ENCODE results near the gene TOR1A. TPM values are rescaled to one million over a fixed set of nuclear protein-coding genes. Genes with fewer than 3 reads are reported as not detected.

TOR1A gene
- total and polyA plus RNA-seq, 2 experiments from 2014 or later = 44.8 to 50.4 TPM

DNA sequence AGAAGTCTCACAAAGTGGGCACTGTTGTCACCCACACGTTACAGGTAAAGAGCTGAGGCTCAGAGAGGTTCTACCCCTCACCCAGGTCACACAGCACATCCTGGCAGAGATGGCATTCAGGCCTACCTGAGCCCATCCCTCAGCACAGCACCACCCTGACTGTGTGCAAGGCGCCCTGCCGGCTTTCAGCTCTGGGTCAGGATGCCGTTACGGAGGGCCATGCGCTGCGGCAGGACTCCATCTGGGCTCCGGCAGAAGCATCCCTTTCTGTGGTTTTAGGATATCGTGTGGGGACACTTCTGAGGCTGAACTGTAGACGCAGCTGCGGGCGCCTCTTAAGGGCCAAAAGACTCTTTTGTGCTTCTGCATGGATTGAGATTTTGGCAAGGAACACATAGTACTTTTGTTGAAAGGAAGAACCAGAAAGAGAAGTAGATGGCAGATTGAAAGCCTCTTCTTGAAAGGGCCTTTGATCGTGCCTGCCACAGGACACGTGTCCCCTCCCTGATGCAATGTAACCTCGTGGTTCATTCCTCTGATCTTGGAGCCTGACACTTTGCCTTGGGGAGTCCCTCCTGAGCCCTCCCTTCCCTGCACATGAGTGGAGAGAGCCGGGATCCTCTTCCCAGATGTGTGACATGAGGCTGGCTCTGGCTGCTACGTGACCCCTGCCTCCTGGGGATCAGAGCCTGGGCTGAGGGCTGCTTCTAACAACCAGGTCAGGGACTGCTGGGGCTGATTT, 42.6 kb upstream of the TOR1A start:
- Histone ChIP-seq H3K4me1 (ENCODE audit: insufficient read depth) (no peaks in the 10 kb centered on the region), H2AFZ (no peak overlapping the region), H3K4me2 (no peak overlapping the region), H3K27ac (no peak overlapping the region), H3K27me3 (no peaks in the 10 kb centered on the region), H4K20me1 (ENCODE audit: insufficient read depth, poor library complexity, severe bottlenecking) (no peaks in the 10 kb centered on the region), H3K9me3 (ENCODE audit: low read depth) (no peaks in the 10 kb centered on the region), H3K9me2 (replicated peaks; ENCODE audit: insufficient read depth) (no peaks in the 10 kb centered on the region), H3K4me3 (no peak overlapping the region), H3K36me3 (replicated peaks; ENCODE audit: insufficient read depth, low read depth) (no peaks in the 10 kb centered on the region), H3K79me2 (no peaks in the 10 kb centered on the region)
- DNase-seq (ENCODE audit: low spot score) = no peak
- no peak for TF ChIP-seq EZH2phosphoT487 (IDR thresholded peaks at IDR 0.05; ENCODE audit: low read depth, severe bottlenecking, unreplicated experiment)
- no peak for TF ChIP-seq EZH2 (IDR thresholded peaks at IDR 0.05; ENCODE audit: borderline replicate concordance)
- TF ChIP-seq, protein P1, sequence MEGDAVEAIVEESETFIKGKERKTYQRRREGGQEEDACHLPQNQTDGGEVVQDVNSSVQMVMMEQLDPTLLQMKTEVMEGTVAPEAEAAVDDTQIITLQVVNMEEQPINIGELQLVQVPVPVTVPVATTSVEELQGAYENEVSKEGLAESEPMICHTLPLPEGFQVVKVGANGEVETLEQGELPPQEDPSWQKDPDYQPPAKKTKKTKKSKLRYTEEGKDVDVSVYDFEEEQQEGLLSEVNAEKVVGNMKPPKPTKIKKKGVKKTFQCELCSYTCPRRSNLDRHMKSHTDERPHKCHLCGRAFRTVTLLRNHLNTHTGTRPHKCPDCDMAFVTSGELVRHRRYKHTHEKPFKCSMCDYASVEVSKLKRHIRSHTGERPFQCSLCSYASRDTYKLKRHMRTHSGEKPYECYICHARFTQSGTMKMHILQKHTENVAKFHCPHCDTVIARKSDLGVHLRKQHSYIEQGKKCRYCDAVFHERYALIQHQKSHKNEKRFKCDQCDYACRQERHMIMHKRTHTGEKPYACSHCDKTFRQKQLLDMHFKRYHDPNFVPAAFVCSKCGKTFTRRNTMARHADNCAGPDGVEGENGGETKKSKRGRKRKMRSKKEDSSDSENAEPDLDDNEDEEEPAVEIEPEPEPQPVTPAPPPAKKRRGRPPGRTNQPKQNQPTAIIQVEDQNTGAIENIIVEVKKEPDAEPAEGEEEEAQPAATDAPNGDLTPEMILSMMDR (IDR thresholded peaks at IDR 0.05; ENCODE audit: poor library complexity) = no peak
- 87% methylated on average over 17 of the region's 17 CpGs for WGBS (ENCODE audit: low lambda C conversion rate, missing lambda C conversion rate)

DNA sequence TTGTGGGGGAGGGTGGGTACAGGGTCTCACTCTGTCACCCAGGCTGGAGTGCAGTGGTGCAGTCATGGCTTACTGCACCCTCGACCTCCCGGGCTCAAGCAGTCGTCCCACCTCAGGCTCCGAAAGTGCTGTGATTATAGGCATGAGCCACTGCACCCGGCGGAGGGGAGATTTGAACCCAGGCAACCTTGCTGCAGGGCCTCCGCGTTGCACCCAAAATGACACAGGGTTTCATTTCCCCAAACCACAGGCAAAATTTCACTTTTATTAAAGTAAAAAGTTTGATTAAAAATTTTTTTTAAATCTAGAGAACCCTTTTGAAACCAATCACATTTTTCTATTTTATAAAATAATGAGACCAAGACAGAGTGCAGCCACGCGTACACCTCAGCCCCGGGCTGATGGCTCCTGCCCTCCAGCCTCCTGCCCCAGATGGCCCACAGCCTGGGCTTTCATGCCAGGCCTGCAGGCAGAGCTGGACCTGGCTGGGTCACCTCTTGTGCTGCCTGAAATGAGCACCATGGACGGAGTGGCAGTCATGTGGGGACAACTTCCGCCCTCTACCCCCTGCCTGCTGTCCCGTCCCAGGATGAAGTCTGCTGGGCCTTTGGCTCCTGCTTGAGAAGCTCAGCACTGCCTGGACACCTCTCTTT, 41.9 kb upstream of the TOR1A start:
- no peaks in the 10 kb centered on the region for H3K79me2 ChIP-seq
- no peaks in the 10 kb centered on the region for H3K36me3 ChIP-seq (replicated peaks; ENCODE audit: insufficient read depth, low read depth)
- H2AFZ ChIP-seq = no peak overlapping the region
- TF ChIP-seq EZH2 (IDR thresholded peaks at IDR 0.05; ENCODE audit: borderline replicate concordance) (no peak), EZH2phosphoT487 (IDR thresholded peaks at IDR 0.05; ENCODE audit: low read depth, severe bottlenecking, unreplicated experiment) (no peak)
- TF ChIP-seq, protein P1 (IDR thresholded peaks at IDR 0.05; ENCODE audit: poor library complexity) = no peak
- WGBS (ENCODE audit: low lambda C conversion rate, missing lambda C conversion rate) = 88% methylated on average over 13 of the region's 14 CpGs
- no peaks in the 10 kb centered on the region for H3K9me3 ChIP-seq (ENCODE audit: low read depth)
- no peaks in the 10 kb centered on the region for H3K4me1 ChIP-seq (ENCODE audit: insufficient read depth)
- DNase-seq (ENCODE audit: low spot score) = no peak
- no peaks in the 10 kb centered on the region for H4K20me1 ChIP-seq (ENCODE audit: insufficient read depth, poor library complexity, severe bottlenecking)
- no peaks in the 10 kb centered on the region for H3K27me3 ChIP-seq
- H3K27ac ChIP-seq = no peak overlapping the region
- no peak overlapping the region for H3K4me2 ChIP-seq
- no peaks in the 10 kb centered on the region for H3K9me2 ChIP-seq (replicated peaks; ENCODE audit: insufficient read depth)
- no peak overlapping the region for H3K4me3 ChIP-seq

GRCh38 chr9:129864991-129865647, 41.2 kb upstream of the TOR1A start:
- H3K27me3 ChIP-seq = no peaks in the 10 kb centered on the region
- no peaks in the 10 kb centered on the region for H3K79me2 ChIP-seq
- H3K27ac ChIP-seq = no peak overlapping the region
- H2AFZ ChIP-seq = no peak overlapping the region
- H3K4me1 ChIP-seq (ENCODE audit: insufficient read depth) = no peaks in the 10 kb centered on the region
- H3K36me3 ChIP-seq (replicated peaks; ENCODE audit: insufficient read depth, low read depth) = no peaks in the 10 kb centered on the region
- H3K4me3 ChIP-seq = no peak overlapping the region
- no peak for DNase-seq (ENCODE audit: low spot score)
- 68% methylated on average over 11 of the region's 11 CpGs for WGBS (ENCODE audit: low lambda C conversion rate, missing lambda C conversion rate)
- TF ChIP-seq EZH2 (IDR thresholded peaks at IDR 0.05; ENCODE audit: borderline replicate concordance) (no peak), EZH2phosphoT487 (IDR thresholded peaks at IDR 0.05; ENCODE audit: low read depth, severe bottlenecking, unreplicated experiment) (no peak)
- TF ChIP-seq, protein P1 (IDR thresholded peaks at IDR 0.05; ENCODE audit: poor library complexity) = no peak
- no peaks in the 10 kb centered on the region for H4K20me1 ChIP-seq (ENCODE audit: insufficient read depth, poor library complexity, severe bottlenecking)
- H3K4me2 ChIP-seq = no peak overlapping the region
- no peaks in the 10 kb centered on the region for H3K9me2 ChIP-seq (replicated peaks; ENCODE audit: insufficient read depth)
- no peaks in the 10 kb centered on the region for H3K9me3 ChIP-seq (ENCODE audit: low read depth)
